ENCODE data around the gene PPP2R2B.
"Not testable (repeated sequence)": the region's sequence is repeated elsewhere in the genome, so short reads cannot be mapped to it uniquely, and the experiment has no call there.

PPP2R2B gene

GRCh38 chr5:146652547-146652946, 226.0 kb downstream of the PPP2R2B start:
- no peak for DNase-seq (ENCODE audit: low spot score)

DNA sequence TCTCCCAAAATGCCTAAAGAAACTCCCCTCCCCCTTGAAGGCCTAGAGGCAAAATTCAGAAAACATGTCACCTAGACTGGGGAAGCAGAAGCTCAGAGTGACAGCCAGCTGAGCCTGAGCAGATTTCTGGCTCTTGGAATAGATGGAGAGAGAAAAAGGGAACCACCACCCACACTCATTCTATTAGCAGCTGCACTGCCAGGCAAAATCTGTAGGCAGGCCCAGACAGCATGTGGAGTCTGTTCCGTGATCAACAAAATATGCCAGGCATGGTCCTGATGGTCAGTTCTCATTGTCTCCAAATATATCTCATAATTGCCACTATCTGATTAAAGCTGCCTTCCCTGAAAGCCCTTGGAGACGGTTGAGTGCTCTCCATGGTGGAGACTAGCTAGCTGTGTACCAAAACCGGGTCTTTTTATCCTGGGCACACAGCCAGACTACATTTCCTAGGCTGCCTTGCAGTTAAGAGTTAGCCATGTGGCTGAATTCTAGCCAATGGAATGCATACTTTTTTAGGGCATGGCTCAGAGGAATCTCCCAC, 230.8 kb downstream of the PPP2R2B start:
- DNase-seq (ENCODE audit: low spot score) = no peak

GRCh38 chr5:146646441-146646840, 232.1 kb downstream of the PPP2R2B start:
- no peak for DNase-seq (ENCODE audit: low spot score)

DNA sequence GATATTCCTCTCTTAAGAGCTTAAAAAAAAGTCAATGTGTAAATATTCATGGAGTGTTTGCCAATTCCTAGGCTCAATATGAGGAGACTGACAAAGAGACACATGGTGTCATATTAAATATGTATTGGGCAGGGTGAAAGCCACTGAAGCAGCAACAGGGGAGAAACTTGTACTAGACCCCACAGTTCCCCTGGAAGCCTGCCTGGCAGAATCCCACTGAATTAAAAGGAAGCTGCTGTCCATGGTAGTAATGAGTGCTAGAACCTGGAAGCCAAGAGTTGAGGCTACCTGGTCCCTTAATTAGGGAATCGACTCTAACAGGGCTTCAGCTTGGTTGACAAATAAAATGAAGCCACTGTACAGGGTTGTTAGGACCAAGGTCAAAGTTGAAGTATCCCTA, 233.2 kb downstream of the PPP2R2B start:
- DNase-seq (ENCODE audit: low spot score) = no peak

DNA sequence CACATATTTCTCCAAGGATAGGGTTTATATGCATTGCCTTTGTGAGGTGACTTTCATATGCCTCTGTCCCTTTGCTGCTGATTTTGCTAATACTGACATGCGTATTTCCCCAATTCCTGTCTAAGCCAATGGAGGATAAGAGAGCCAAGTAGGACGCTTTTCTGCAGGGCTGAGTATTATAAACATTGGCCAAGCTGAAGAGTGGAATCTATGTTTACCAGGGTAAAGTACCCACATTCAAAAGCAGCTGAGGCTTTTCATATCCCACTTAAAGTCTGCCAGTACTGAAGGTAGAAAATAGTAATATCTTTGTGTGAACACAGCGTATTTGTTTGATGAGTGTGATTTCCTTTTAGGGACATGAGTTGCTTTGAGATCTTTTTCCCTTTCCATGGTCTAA, 233.7 kb downstream of the PPP2R2B start:
- DNase-seq (ENCODE audit: low spot score) = no peak

DNA sequence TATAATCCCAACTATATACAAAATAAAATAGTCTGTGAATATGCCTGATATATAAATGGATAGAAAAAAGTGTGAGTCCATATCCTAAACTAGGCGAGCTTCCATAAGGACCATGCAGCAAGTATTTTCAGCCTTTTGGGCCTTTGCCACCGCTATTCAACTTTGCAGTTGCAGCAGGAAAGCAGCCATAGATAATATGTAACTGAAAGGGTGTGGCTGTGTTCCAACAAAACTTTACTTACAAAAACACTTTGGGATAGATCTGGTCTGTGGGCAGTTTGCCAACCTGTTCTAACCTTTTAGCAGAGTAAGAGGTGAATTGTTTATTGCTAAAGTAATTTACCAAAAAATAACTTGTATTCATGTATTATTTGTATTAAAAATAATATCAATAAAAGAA, 234.8 kb downstream of the PPP2R2B start:
- no peak for DNase-seq (ENCODE audit: low spot score)

- no peak for DNase-seq (ENCODE audit: low spot score)
Observed at GRCh38 chr5:146642410-146642809, 236.1 kb downstream of the PPP2R2B start.

DNA sequence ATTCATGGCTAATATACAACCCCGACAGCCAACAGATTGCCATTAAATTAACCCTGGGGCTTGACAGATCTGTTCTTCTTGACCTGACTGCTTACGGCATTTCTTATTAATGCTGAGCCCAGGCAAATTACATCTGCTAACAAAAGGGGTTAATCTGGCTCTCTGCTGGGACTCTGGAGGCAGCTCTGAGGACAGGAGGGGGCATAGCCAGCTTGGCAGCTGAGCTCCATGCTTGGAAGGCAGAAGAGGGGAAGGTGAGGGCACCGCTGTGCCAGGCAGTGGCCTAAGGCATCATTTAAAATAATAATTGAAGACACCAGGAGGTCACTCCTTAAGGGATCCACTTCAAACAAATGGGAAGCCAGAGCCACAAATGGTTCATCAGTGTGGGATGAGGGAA, 236.6 kb downstream of the PPP2R2B start:
- DNase-seq (ENCODE audit: low spot score) = no peak

DNA sequence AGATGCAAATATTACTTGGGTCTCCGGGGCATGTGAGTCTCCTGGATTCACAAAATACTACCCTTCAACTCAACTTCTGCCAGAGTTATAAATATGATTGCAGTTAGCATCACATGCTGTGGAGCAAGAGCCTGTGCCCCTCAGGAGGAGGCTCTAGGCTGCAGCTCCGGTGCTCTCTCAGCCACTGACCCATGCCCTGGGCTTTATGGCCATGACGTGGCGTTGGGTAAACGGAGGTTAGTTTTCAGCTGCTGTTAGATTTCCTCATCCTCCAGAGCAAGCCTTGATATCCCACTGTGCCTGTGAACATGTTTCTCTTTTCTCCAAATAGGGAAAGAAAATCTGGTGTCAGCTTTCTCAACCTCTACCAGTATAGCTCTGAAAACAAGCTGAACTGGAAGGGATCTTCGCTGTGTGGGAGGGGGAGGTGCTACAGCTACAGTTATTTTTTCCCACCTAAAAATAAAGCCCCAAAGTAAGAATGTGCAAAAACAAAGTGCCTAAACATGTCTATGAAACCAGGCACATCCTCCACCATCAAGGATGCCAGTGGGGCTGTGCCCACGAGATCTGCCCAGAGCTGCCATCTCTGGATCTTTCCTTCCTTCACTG, 238.2 kb downstream of the PPP2R2B start:
- no peak for DNase-seq (ENCODE audit: low spot score)

DNA sequence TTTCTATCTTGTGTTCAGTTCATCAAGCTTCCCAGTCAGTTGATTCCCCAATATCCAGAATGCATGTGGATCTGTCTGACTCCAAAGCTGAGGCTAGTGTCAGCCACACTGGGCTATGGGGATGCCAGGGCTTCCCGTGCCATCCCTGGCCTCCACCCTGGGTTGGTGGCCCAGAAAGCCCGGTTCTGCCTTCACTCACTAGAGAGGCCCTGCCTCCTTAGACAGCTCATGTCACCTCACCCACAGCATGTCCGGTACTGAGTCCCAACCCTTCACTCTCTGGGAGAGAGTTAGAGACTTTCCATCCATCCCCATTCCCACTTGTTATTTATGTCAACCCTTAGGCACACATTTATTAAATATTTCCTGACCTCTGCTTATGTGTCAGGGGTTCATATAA, 243.1 kb downstream of the PPP2R2B start:
- DNase-seq (ENCODE audit: low spot score) = no peak

DNA sequence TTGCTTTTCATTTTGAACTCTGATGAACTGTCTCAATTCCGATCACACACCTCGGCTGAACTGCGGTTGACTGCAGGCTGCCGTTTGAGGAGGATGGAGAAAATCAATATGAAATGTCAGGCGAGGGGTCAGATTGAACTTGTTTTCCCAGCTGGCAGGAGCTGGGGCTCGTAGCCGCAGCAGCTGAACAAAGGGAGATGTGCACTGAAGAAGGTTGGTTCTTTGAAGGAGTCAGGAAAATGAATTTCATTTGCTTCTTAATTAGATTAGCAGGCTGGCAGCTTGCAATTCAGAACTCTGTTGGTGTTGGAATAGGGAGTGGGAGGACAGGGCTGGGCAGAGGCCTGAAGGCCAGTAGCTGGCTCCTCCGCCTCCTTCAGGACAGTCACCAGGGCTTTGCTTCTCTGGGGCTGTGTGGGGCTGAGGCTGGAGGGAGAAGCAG, 245.2 kb downstream of the PPP2R2B start:
- DNase-seq (ENCODE audit: low spot score) = no peak

DNA sequence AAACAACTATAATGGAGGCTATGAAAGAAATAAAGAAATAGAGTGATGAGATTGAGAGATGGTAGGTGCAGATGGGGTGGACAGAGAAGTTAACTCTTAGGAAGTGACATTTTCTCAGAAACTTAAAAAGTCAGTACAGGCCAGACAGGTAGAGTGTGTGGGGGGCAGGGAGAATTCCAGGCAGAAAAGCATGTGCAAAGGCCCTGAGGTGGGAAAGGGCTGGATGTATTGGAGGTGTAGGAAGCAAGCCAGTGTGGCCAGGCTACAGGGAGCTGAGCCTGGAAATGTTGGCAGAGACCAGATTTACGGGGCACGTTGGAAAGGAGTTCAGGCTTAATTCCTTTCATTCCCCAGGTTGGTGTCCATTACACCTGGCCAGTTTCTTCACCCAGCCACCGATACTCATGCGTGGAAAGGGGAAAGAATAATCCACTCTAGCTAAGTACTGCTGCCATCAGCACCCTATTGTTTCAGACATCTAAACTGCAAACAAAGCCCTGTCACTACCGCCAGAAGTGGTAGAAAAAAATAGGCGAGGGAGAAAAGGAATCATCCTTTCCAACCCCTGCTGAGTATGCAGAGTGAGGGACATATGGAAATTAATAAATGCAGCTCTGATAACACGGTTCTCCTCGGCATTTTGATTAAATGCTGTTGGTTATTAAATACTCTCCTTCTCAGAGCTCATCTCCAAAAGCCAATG, 245.8 kb downstream of the PPP2R2B start:
- no peak for DNase-seq (ENCODE audit: low spot score)

DNA sequence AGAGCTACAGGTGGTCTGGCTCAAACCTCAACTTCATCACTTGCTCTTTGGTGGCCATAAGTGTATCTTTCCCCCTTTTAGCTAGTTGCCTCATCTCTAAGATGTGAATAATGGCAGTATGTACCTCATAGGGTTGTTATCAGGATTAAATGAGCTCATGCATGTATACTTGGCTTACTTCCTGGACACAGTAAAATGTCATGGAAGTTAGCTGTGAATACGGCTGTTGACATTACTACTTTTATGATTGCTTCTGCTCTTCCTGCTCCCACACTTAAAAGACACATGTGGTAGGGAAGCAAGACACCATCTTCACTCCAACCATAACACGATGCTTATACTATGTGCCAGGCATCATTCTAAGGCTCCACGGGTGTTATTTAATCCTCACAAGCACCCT, 248.1 kb downstream of the PPP2R2B start:
- DNase-seq (ENCODE audit: low spot score) = no peak

GRCh38 chr5:146628950-146629349, 249.6 kb downstream of the PPP2R2B start:
- DNase-seq (ENCODE audit: low spot score) = no peak

DNA sequence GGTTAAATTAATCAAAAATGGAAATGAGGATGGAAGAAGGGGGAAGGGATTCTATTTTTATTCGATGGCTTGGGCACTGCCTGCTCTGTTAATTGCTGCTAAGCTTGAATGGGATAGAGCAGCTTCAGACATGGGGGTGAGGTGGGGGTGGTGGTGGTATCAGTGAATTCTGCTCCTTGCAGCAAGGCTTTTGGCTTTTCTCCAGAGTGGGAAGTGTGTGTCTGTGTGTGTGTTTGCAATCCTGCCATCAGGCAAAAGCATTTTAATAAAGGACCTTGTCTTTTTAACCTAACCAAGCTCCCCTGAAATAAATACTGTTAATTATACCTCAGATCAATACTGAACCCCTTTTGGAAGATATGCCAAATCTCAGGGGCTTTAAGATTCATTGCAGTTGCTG, 251.6 kb downstream of the PPP2R2B start:
- DNase-seq (ENCODE audit: low spot score) = no peak

DNA sequence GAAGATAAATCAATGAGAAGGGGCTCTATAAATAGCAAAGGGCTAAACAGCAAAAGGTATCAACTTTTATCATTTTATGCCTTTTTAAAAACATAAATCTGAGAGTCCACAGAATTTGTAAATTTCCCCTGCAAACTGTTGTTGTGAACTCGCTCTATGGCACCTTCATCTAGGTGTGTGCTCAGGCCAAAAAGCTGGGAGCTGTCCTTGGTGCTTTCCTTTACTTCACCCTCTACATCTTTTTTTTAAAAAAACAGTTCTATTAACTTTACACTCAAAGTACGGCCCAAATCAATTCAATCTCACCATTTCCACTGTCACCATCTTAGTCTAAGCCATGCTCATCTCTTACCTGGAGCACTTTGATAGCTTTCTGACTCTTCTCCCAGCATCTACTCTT, 254.4 kb downstream of the PPP2R2B start:
- DNase-seq (ENCODE audit: low spot score) = no peak

DNA sequence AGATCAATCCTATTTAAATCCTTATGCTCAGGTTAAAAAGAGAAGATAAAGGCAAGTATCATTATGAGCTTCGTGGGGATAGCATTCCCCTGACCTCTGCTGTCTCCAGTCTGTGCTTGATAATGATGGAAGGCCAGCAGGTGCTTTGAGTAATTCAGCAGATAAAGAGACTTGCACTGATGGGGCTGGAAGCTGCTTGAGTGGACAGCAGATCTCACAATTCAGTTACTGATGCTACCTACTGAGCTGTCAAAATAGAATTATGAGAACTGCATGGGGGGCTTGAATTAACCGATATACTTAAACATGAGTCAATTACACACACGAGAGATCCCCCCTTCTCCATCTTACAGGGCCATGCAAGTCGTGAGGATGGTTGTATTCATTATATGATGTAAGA, 254.9 kb downstream of the PPP2R2B start:
- DNase-seq (ENCODE audit: low spot score) = no peak

- no peak for DNase-seq (ENCODE audit: low spot score)
Observed at GRCh38 chr5:146623009-146623408, 255.5 kb downstream of the PPP2R2B start.

- DNase-seq (ENCODE audit: low spot score) = peak; percentile 2
Observed at GRCh38 chr5:146622391-146622790, 256.2 kb downstream of the PPP2R2B start.

GRCh38 chr5:146620669-146621051, 257.9 kb downstream of the PPP2R2B start:
- DNase-seq (ENCODE audit: low spot score) = no peak

- no peak for DNase-seq (ENCODE audit: low spot score)
Observed at GRCh38 chr5:146620031-146620668, 258.4 kb downstream of the PPP2R2B start.

- no peak for DNase-seq (ENCODE audit: low spot score)
Observed at GRCh38 chr5:146618434-146618833, 260.1 kb downstream of the PPP2R2B start.

GRCh38 chr5:146609731-146610130, 268.8 kb downstream of the PPP2R2B start:
- not testable (repeated sequence) for DNase-seq (ENCODE audit: low spot score)

Measured in COLO829 (cell line).